GM19324 (cell line): Measurements from ENCODE around the gene ARHGAP10.

Source experiments
- ATAC-seq: cut with Tn5 transposase; IDR thresholded peaks from one replicate; pipeline ENCODE4 v1.9.1; 2021; ENCODE audit warnings: mild to moderate bottlenecking, moderate library complexity; ENCODE audit not compliant: unreplicated experiment, low FRiP score

The ARHGAP10 gene

GRCh38 chr4:148057516-148057915 lies 325.6 kb downstream of the ARHGAP10 start:
- ATAC-seq: peak; percentile 43

- no peak for ATAC-seq
Measured at GRCh38 chr4:148057984-148058859, 326.3 kb downstream of the ARHGAP10 start.

GRCh38 chr4:148059617-148060180 lies 327.8 kb downstream of the ARHGAP10 start:
- ATAC-seq: no peak

GRCh38 chr4:148060264-148061140 lies 328.6 kb downstream of the ARHGAP10 start:
- ATAC-seq: no peak

DNA sequence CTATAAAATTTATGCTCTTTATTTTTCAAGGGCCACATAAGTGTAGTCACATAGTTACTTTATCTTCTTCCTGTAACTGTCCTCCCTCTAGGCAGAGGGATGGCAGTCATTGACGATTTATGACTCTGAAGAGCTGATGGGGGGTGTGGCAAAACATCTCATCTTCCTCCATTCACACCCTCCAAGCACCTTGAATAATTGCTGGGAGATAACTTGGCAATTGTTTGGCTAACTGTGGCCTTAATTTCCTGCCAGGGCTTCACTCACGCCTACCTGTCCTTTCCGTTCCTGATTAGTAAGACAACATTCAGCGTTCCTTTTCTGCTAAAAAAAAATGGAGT lies 329.2 kb downstream of the ARHGAP10 start:
- ATAC-seq: no peak

DNA sequence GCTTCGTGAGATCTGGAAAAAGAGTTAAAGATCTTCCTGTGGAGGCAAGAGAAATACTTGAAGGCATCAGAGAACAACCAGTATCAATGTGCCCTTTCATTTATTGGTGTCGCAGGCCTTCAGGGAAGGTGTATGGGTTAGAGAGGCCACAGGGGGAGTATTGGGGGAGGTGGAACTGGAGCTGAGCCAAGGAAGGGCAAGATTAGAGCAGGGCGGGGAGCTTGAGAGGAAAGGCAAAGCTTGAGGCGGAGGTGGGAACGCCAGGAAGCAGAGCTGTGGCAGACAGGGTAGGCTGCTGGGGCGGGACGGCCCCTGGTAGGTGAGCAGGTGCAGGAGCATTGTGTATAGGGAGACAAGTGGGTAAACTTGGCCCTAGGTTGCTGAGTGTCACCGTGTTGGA lies 329.9 kb downstream of the ARHGAP10 start:
- no peak for ATAC-seq

DNA sequence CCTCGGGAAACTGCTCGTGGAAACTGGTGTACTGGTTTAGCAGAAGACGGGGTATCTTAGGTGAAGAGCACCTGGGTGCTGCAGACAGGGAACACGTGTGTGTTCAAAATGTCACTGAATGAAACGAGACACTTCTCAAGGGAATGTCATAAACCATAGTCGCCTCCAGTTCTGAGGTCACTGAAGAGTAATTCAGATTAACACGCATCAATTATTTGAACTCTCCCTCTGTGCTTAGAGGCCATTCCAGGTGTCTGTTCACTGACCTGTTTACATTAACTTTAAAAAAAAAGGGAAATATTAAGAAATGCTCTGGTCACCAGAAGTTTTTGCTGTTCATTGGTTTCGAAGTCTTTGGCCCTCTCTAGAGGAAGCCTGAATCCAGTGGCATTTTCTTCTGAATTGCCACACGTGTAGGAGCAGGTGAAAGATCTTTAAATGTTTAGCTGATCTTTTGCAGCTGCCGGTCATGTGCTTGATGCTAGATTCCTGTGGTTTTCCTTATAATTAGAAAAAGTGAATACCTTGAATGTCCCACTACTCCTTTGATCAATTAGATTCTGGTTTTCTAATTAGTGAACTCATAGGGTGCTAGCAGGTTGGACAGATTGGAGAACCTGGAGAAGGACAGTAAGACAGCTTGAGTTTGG lies 330.5 kb downstream of the ARHGAP10 start:
- no peak for ATAC-seq

DNA sequence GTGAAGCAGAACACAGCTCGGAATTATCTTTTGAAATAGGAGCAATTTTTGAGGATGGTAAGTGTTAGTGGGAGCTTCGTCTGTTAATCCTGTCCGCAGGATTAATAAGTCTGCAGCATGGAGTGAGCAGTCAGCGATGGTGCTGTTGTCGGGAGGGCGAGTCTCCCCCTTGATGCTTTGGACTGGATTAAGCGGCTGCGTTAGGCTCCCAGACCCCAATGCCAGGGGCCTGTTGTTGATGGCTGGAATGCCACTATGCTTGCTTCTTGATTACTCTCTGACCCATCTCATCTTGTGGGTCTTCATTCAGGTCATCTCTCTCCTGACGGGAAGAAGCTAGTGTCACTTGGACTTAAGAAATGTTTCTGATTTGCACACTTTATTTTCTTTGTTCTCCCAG lies 332.6 kb downstream of the ARHGAP10 start:
- ATAC-seq: no peak

DNA sequence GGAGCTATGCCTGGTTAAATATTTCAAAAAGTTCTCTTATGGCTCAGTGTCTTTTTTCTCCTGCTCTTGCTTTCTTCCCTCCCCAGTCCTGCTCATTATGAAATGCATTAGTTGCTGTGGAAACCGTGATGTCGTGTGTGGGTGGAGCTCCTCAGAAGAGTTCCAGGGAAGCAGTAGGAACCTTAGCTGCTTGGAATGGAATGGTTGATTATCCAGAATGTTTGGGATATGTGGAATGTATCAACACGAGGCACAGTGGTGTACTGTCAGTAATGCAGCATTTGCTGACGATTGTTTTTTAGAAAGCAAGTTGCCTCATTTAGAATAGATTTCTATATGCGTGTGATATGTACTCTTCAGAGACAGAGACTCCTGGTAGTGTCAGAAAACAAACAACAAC lies 333.2 kb downstream of the ARHGAP10 start:
- no peak for ATAC-seq

DNA sequence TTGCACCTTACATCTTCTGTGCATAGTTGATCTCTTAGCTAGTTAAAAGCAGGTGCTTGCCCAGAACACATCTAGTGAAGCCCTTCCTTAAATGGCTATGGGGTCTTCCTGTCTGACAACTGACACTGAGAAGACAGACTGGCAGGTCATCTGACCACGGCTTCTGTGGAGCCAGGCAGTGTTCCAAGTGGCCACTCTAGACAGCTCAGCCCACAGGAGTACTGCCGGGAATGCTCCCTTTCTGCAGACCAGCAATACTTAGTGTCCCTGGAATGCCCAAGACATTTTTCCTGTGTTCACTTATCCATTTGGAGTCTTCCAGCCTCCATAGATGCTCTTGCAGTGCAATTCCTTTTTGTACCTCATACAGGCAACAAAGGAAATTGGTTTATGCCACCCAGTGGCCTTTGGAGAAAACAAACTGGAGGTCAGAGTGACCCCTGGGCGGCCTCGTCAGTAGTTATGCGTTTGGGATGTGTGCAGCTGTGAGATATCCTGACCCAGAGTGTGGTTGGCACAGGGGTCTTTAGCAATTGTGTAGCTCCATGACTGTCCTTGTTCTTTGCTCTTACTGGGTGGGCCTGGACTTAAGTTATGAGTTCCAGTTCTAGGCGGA lies 335.5 kb downstream of the ARHGAP10 start:
- ATAC-seq: no peak

- ATAC-seq: no peak
Measured at GRCh38 chr4:148068065-148068911, 336.4 kb downstream of the ARHGAP10 start.

GRCh38 chr4:148069086-148069894 lies 337.4 kb downstream of the ARHGAP10 start:
- no peak for ATAC-seq

DNA sequence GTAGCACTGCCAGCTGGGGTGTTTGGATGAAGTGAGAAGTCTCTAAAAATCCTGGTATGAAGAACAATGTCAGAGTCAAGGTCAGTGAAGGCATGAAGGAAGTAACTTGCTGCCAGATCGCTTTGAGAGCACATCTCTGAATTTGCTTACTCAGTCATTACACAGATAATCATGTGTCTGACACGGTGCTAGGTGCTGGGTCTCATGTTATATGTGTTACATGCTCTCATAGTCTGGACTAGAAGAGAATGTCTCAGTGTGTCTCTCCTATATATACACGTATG lies 337.9 kb downstream of the ARHGAP10 start:
- ATAC-seq: no peak

GRCh38 chr4:148071009-148071408 lies 339.1 kb downstream of the ARHGAP10 start:
- no peak for ATAC-seq

GRCh38 chr4:148072789-148073188 lies 340.9 kb downstream of the ARHGAP10 start:
- ATAC-seq: no peak

DNA sequence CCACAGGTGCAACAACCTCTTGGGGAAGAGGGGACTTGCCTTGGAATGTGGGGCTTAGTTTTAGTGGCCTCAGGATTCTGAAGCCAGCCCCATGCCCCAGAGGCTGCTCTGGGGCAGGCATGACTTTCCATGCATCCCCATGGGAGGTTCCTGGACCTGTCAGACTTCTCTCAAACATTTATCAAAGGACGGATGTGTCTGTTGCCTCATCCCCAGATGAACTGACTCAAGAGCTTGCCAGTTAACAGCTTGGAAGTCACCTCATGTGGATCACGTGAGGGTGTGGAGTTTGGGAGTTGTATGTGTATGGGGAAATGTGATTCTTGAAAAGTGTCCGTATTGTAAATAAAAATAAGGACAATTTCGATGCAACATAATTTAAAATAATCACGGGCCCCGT lies 341.5 kb downstream of the ARHGAP10 start:
- ATAC-seq: no peak

GRCh38 chr4:148074462-148074861 lies 342.6 kb downstream of the ARHGAP10 start:
- ATAC-seq: no peak

- no peak for ATAC-seq
Measured at GRCh38 chr4:148075438-148075837, 343.6 kb downstream of the ARHGAP10 start.

DNA sequence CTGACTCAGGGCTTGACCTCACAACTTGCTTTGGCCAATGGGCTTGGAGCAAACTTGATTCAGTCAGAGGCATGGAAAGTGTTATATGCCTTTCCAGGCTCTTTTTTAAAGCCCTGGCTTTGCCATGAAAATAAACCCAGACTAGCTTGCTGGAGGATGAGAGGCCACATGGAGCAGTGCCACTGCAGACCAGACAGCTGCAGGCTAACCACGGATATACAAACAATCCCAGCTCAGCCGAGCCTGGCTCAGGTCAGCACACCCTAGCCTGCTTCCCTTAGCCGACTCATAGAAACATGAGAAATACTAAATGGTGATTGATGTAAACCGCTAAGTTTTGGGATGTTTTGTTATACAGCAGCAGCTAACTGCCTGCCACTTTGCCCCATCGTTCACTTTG lies 345.1 kb downstream of the ARHGAP10 start:
- ATAC-seq: no peak
